ENCODE measurements around the gene RABGAP1L.

RABGAP1L gene

DNA sequence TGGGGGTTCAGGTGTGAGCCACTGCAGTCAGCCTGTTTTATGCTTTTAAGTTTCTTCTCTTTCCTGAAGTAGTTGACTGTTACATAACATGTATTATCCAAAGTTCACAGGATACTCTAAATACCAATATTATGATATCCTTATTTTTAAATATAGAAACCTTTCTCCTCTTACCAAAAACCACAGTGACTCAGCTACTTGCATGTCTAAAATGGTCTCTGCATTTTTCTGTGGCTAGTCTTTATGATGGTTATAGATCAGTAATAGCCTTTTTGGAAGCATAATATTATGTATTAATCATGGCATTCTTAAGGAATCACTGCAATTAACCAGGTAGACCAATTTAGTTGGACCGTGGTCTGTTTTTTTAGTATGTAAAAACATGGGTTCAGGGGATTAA, 629.7 kb downstream of the RABGAP1L start:
- no peak overlapping the region for H3K4me3 ChIP-seq (ENCODE audit: low read length)
- peak; percentile 85 for DNase-seq (ENCODE audit: low read depth)
- TF ChIP-seq, protein P1, sequence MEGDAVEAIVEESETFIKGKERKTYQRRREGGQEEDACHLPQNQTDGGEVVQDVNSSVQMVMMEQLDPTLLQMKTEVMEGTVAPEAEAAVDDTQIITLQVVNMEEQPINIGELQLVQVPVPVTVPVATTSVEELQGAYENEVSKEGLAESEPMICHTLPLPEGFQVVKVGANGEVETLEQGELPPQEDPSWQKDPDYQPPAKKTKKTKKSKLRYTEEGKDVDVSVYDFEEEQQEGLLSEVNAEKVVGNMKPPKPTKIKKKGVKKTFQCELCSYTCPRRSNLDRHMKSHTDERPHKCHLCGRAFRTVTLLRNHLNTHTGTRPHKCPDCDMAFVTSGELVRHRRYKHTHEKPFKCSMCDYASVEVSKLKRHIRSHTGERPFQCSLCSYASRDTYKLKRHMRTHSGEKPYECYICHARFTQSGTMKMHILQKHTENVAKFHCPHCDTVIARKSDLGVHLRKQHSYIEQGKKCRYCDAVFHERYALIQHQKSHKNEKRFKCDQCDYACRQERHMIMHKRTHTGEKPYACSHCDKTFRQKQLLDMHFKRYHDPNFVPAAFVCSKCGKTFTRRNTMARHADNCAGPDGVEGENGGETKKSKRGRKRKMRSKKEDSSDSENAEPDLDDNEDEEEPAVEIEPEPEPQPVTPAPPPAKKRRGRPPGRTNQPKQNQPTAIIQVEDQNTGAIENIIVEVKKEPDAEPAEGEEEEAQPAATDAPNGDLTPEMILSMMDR (IDR thresholded peaks at IDR 0.05; ENCODE audit: insufficient read depth, low read depth, low read length, missing control alignments) = no peak

DNA sequence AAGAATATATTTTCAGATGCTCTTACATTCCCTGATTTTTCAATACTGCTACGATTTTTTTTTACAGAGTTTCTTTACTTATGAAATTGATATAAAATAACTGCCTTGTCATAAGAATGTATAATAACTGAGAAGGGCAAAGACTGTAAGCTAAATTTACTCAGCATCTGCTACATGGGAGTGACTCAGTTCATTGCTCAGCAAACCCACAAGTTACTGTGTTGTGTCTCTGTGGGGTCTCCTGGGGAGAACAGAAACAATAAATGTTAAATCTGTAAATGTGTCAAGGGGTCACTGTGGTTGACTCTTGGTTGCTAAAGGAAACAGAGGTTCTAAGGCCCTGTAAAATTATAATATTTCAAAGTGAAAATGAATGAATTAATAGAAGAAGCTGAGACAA, 630.1 kb downstream of the RABGAP1L start:
- TF ChIP-seq, protein P1 (IDR thresholded peaks at IDR 0.05; ENCODE audit: insufficient read depth, low read depth, low read length, missing control alignments) = no peak
- H3K4me3 ChIP-seq (ENCODE audit: low read length) = no peak overlapping the region
- peak; percentile 30 for DNase-seq (ENCODE audit: low read depth)

DNA sequence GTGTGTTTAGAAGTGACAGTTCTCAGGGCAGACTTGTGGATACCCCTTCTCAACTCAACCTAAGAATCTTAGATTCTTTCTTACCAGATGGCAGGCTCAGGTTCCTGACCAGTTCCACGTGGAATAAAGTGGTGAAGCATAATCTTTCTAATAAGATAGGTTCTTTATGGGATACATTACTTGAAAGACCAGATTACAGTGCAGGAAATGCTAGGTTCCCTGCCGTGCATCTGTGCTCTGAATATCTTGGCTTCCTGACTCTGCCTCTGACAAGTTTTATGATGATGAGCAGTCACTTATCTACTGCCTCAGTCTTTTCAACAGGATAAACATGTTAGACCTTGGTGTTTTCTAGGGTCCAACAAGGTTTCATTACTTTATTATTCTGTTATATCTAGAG, 632.5 kb downstream of the RABGAP1L start:
- TF ChIP-seq, protein P1 (IDR thresholded peaks at IDR 0.05; ENCODE audit: insufficient read depth, low read depth, low read length, missing control alignments) = no peak
- no peak for DNase-seq (ENCODE audit: low read depth)
- H3K4me3 ChIP-seq (ENCODE audit: low read length) = no peak overlapping the region

DNA sequence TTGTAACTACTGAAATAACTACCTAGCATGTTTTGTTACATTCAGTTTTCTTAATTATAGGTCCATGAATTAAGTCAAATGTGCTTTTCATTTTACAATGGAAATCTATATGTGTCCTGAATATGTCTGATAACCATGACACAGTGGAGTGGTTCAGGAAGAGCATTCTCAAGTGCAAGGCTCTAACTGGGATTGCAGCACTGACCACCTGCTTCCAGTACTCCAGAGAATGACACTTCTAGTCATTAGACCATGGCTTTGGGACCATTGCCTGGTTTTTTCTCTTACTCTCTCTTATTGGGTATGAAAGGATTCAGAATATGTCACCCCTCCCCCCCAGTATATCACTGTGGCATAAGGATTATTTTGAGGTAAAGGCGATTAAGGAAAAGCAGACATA, 635.5 kb downstream of the RABGAP1L start:
- TF ChIP-seq, protein P1 (IDR thresholded peaks at IDR 0.05; ENCODE audit: insufficient read depth, low read depth, low read length, missing control alignments) = no peak
- no peak for DNase-seq (ENCODE audit: low read depth)

DNA sequence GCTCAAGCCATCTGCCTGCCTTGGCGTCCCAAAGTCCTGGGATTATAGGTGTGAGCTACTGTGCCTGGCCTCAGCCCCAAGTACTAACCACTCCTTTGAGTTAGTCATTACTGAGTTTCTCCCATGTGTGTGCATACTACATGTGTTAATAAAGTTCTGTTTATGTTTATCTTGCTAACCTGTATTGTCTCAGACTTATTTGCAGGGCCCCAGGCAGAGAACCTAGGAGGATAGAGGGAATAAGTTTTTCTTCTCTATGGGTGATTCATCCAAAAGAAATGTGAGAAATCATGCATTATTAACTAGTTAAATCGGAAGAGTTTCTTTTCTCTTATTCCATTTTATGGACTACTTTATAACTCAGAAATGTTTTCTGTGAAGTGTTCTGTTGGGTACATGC, 636.5 kb downstream of the RABGAP1L start:
- TF ChIP-seq, protein P1 (IDR thresholded peaks at IDR 0.05; ENCODE audit: insufficient read depth, low read depth, low read length, missing control alignments) = no peak
- DNase-seq (ENCODE audit: low read depth) = peak; percentile 78
- no peak overlapping the region for H3K4me3 ChIP-seq (ENCODE audit: low read length)

More for the DNA sequence above, 635.5 kb downstream of the RABGAP1L start:
- no peak overlapping the region for H3K4me3 ChIP-seq (ENCODE audit: low read length)

DNA sequence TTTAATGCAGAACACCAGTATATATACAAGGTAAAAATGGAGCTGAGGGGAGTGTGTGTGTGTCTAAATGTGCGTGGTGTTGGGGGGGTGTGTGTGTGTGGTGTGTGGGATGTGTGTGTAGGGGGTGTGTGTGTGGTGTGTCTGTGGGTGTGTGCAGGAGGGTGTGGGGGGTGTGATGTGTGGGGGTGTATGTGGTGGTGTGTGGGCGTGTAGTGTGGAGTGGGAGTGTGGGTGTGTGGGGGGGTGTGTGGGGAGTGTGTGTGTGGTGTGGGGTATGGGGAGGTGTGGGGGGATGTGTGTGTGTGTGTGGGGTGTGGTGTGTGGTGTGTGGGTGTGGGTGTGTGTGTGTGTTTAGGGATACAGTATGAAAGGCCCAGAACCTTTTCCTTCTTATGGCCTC, 638.1 kb downstream of the RABGAP1L start:
- TF ChIP-seq, protein P1 (IDR thresholded peaks at IDR 0.05; ENCODE audit: insufficient read depth, low read depth, low read length, missing control alignments) = no peak
- DNase-seq (ENCODE audit: low read depth) = no peak

DNA sequence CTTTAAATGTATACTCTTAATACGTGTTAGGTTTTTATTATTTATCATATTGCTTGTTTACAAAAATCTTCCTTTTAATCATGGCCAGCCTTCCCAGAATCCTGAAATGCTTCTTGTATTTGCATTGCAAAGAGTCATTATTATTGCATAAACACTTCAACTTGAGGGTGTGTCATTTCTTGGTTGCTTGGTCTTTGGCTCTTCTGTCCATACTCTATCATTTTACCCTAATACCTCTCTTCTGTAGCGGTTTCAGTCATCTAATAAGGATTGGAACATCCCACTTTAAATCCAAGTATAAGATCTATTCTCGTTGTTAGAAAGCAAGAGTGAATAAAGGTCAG, 639.8 kb downstream of the RABGAP1L start:
- DNase-seq (ENCODE audit: low read depth) = peak; percentile 61
- TF ChIP-seq, protein P1 (IDR thresholded peaks at IDR 0.05; ENCODE audit: insufficient read depth, low read depth, low read length, missing control alignments) = no peak
- peak overlapping the region; percentile 49 for H3K4me3 ChIP-seq (ENCODE audit: low read length)

More for the DNA sequence above, 638.1 kb downstream of the RABGAP1L start:
- no peak overlapping the region for H3K4me3 ChIP-seq (ENCODE audit: low read length)
